Stimulated activated CD8-positive, alpha-beta memory T cell treated with anti-CD3 and anti-CD28 coated beads, Interleukin-15, amount 100 ng/mL, for 4 hours (primary cell): ENCODE results near the gene ZNF582.

Experiments
- DNase-seq, 2 donors: peaks; one replicate each; pipeline ENCODE4 v3.0.0-alpha.2; 2020; ENCODE audit warnings: low read depth in 2 of 2

ZNF582 gene

GRCh38 chr19:56393119-56394012 lies at the start of gene ZNF582:
ZNF582 (minus strand) TSS chr19:56393534; CDS start chr19:56391752, 1,782 bp downstream.
- DNase-seq = peak; percentile 79 to 86

- no peak for DNase-seq
These were observed 48.0 kb upstream of the ZNF582 start for GRCh38 chr19:56441206-56441792.

DNA sequence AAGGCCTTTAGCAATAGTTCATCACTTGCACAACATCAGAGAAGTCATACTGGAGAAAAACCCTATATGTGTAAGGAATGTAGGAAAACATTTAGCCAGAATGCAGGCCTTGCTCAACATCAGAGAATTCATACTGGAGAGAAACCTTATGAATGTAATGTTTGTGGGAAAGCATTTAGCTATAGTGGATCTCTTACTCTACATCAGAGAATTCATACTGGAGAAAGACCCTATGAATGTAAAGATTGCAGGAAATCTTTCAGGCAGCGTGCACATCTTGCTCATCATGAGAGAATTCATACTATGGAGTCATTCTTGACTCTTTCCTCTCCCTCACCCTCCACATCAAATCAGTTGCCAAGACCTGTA lies 30.6 kb upstream of the ZNF582 start:
- DNase-seq = no peak

DNA sequence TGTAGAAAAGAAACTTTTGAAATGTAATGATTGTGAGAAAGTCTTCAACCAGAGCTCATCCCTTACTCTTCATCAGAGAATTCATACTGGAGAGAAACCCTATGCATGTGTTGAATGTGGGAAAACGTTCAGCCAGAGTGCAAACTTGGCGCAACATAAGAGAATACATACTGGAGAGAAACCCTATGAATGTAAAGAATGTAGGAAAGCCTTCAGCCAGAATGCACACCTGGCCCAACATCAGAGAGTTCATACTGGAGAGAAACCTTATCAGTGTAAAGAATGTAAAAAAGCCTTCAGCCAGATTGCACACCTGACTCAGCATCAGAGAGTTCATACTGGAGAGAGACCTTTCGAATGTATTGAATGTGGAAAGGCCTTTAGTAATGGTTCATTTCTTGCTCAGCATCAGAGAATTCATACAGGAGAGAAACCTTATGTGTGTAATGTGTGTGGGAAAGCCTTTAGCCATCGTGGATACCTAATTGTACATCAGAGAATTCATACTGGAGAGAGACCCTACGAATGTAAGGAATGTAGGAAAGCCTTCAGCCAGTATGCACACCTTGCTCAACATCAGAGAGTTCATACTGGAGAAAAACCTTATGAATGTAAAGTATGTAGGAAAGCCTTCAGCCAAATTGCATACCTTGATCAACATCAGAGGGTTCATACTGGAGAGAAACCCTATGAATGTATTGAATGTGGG lies 30.1 kb upstream of the ZNF582 start:
- no peak for DNase-seq

DNA sequence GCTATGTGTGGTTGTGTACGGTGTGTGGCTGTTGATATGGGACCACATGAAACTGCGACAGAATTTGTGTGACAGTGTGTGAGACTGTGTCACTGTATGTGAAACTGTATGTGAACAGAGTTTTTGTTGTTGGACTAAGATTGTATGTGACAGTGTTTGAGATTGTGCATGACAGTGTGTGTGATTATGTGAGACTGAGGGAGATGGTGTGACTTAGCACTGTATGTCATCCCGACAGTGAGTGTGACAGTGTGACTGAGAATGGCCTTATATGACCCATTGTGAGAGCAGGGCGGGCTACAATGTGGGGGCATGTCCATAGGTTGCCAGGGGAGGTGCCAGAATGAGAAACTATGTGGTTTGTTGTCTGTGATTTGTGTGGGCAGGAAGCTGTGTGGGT lies 11.7 kb upstream of the ZNF582 start:
- DNase-seq = no peak

- DNase-seq = no peak
These were observed 11.3 kb upstream of the ZNF582 start for GRCh38 chr19:56404705-56405056.

- peak; percentile 82 to 86 for DNase-seq
These were observed 10.7 kb upstream of the ZNF582 start, which contains the start of gene ZNF583 for GRCh38 chr19:56403764-56404704. ZNF583 (plus strand) TSS chr19:56404332; CDS start chr19:56407115, 2,783 bp downstream.

DNA sequence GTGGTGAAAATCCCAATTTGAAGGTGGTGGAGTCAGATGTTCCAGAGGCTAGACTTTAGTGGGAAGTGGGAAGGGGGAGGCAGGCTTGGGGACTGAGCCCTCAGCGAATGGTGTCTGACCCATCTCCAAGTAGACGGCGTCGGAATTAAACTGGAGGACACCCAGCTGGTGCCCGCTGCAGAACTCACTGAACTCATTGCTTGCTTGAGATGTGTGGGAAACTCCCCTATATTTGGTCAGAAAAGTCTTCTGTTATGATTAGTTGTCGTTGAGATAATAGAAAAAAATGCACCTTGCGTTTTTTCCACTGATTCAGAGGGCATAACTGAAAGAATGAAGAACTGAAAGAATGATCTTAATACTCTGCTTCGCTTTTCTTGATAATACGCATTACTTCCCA lies 9.9 kb upstream of the ZNF582 start:
- no peak for DNase-seq

- DNase-seq = no peak
These were observed 7.2 kb upstream of the ZNF582 start for GRCh38 chr19:56400485-56400884.

DNA sequence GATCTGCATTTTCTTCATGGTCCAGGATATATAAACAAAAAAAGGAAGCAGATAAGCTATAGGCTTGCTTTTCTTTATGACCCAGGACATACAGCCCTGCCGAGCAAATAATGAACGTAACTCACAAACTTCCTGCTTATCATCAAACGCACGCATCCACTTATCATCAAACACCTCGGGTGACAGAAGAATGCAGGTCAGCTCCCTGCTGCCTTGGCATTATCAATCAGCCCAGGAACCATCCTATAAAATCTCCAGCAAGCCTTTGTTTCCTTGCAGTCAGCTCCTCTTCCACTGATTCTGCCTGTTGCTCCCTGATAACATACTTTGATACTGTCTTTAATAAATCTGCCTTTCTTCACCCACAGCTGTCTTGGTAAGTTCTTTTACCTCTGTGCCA lies 5.5 kb upstream of the ZNF582 start:
- DNase-seq = no peak

GRCh38 chr19:56383826-56384605 lies 9.3 kb downstream of the ZNF582 start:
- DNase-seq = no peak

DNA sequence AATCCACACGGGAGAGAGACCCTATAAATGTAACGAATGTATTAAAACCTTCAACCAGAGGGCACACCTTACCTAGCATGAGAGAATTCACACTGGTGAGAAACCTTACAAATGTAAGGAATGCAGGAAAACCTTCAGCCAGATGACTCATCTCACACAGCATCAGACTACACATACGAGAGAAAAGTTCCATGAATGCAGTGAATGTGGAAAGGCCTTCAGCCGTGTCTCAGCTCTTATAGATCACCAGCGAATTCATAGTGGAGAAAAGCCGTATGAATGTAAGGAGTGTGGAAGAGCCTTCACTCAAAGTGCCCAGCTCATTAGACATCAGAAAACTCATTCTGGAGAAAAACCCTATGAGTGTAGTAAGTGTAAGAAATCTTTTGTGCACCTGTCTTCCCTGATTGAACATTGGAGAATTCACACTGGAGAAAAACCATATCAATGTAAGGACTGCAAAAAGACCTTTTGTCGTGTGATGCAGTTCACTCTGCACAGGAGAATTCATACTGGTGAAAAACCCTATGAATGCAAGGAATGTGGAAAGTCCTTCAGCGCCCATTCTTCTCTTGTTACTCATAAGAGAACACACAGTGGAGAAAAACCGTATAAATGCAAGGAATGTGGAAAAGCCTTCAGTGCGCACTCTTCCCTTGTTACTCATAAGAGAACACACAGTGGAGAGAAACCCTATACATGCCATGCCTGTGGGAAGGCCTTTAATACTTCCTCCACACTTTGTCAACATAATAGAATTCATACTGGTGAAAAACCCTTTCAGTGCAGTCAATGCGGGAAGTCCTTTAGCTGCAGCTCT lies 16.0 kb downstream of the ZNF582 start:
- no peak for DNase-seq

- no peak for DNase-seq
These were observed 21.1 kb downstream of the ZNF582 start for GRCh38 chr19:56372281-56372680.

- no peak for DNase-seq
These were observed 23.3 kb downstream of the ZNF582 start for GRCh38 chr19:56369886-56370676.

- DNase-seq = peak; percentile 66 to 70
These were observed 25.3 kb downstream of the ZNF582 start for GRCh38 chr19:56367829-56368711.

GRCh38 chr19:56360841-56361240 lies 32.5 kb downstream of the ZNF582 start:
- no peak for DNase-seq

DNA sequence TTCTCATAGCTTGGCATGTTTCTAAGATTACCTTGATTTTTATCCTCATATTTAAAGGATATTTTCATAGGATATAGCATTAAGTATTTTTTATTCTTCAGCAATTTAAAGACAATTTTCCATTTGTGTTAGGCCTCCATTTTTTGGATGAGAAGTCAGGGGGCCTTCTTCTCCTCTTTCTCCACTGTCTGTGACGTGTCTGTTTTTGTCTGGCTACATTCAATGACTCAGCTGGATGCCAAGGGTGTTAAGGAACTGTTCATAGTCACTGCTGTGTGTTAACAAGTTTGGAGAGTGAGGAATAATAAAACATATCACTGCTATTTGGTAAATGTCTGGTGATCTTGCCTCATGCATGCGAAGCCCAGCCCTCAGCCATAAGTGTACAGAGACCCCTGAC lies 36.4 kb downstream of the ZNF582 start:
- no peak for DNase-seq

DNA sequence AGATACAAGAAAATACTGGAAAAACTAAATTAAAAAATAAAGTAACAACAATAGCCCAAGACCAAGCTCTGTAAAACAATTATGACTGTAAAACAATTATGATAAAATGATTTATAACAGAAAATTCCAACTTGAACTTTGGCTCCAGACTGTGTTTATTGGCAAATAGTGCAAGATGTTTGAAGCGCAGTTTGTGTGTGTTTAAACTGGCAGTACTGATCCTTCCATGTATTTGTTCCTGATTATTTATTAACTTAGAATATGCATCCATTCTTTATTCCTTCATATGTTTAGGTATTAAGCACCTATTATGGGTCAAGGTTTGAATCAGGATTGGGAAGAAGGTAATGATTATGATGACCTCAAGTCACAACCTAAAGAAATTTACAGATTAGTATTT lies 37.8 kb downstream of the ZNF582 start:
- DNase-seq = no peak
